Tibial artery (tissue), 4 donors: ENCODE measurements around the gene PAF1.

Experiments
- DNase-seq, 2 donors: peaks; one replicate each; pipeline ENCODE4 v3.0.0-alpha.2; 2019
- H3K27ac ChIP-seq, 2 donors: fragments of 200-600 bp; sonication (generic) in 1 of 2; 1 replicate in 1 of 2; 2 replicates in 1 of 2; pipeline ENCODE4 v1.5.1; 2018 to 2019; ENCODE audit warnings: mild to moderate bottlenecking in 1 of 2
- H3K27me3 ChIP-seq, 2 donors: fragments of 200-600 bp; sonication (generic) in 1 of 2; one replicate each; pipeline versions ENCODE4 v1.5.1 to v1.6.0; 2016 to 2019
- H3K36me3 ChIP-seq, 3 donors: fragments of 200-600 bp; sonication (generic) in 2 of 3; one replicate each; pipeline ENCODE4 v1.5.1; 2016 to 2019; ENCODE audit warnings: mild to moderate bottlenecking in 2 of 3
- H3K4me1 ChIP-seq, 4 donors: fragments of 200-600 bp; sonication (generic) in 2 of 4; 1 replicate in 3 of 4; 2 replicates in 1 of 4; pipeline ENCODE4 v1.5.1; 2016 to 2019
- H3K4me3 ChIP-seq, 2 donors: fragments of 200-600 bp; sonication (generic) in 1 of 2; 1 replicate in 1 of 2; 2 replicates in 1 of 2; pipeline ENCODE4 v1.5.1; 2018 to 2019; ENCODE audit warnings: mild to moderate bottlenecking in 2 of 2
- H3K9me3 ChIP-seq, 3 donors: fragments of 200-600 bp; sonication (generic) in 1 of 3; one replicate each; pipeline ENCODE4 v1.5.1; 2016 to 2019
- intact Hi-C: fragments of 100-400 bp; cut with DNase I; formaldehyde crosslinking; loops from one replicate; pipeline ENCODE4 v1.15.0; 2023; ENCODE audit warnings: low total_unique reads
- TF ChIP-seq, protein P1 (sequence below), 2 experiments: fragments of 200-600 bp in 1 of 2; fragments of 450-650 bp in 1 of 2; IDR thresholded peaks; one replicate each; pipeline ENCODE4 v1.5.1; 2017 to 2019; ENCODE audit warnings: antibody characterized with exemption in 2 of 2, mild to moderate bottlenecking in 1 of 2, moderate library complexity in 1 of 2

The PAF1 gene

GRCh38 chr19:39410017-39410830 lies 19.3 kb upstream of the PAF1 start:
- H3K4me1 ChIP-seq: peaks cover 0 to 39% (median 31%) of the 10 kb centered on the region in 4 donors
- no peaks in the 10 kb centered on the region for H3K9me3 ChIP-seq
- intact Hi-C loops: no loop called here
- H3K4me3 ChIP-seq: peak overlapping the region; percentile 92 to 96
- no peaks in the 10 kb centered on the region for H3K27me3 ChIP-seq
- H3K36me3 ChIP-seq: peaks cover 21 to 22% (median 21%) of the 10 kb centered on the region in 3 donors
- H3K27ac ChIP-seq: peak overlapping the region; percentile 99 to 100
- TF ChIP-seq, protein P1, sequence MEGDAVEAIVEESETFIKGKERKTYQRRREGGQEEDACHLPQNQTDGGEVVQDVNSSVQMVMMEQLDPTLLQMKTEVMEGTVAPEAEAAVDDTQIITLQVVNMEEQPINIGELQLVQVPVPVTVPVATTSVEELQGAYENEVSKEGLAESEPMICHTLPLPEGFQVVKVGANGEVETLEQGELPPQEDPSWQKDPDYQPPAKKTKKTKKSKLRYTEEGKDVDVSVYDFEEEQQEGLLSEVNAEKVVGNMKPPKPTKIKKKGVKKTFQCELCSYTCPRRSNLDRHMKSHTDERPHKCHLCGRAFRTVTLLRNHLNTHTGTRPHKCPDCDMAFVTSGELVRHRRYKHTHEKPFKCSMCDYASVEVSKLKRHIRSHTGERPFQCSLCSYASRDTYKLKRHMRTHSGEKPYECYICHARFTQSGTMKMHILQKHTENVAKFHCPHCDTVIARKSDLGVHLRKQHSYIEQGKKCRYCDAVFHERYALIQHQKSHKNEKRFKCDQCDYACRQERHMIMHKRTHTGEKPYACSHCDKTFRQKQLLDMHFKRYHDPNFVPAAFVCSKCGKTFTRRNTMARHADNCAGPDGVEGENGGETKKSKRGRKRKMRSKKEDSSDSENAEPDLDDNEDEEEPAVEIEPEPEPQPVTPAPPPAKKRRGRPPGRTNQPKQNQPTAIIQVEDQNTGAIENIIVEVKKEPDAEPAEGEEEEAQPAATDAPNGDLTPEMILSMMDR (IDR thresholded peaks at IDR 0.05): peak in 1 of 2 experiments; percentile 26
- DNase-seq: peak; percentile 84 to 93

GRCh38 chr19:39409208-39410016 lies 18.5 kb upstream of the PAF1 start:
- Histone ChIP-seq H3K27me3 (no peaks in the 10 kb centered on the region), H3K4me1 (peaks cover 0 to 39% (median 29%) of the 10 kb centered on the region in 4 donors), H3K9me3 (no peaks in the 10 kb centered on the region), H3K27ac (peak overlapping the region; percentile 99 to 100), H3K36me3 (peaks cover 21 to 22% (median 21%) of the 10 kb centered on the region in 3 donors), H3K4me3 (peak overlapping the region; percentile 92 to 96)
- intact Hi-C loops: no loop called here
- TF ChIP-seq, protein P1 (IDR thresholded peaks at IDR 0.05): no peak
- DNase-seq: peak; percentile 90 to 97

DNA sequence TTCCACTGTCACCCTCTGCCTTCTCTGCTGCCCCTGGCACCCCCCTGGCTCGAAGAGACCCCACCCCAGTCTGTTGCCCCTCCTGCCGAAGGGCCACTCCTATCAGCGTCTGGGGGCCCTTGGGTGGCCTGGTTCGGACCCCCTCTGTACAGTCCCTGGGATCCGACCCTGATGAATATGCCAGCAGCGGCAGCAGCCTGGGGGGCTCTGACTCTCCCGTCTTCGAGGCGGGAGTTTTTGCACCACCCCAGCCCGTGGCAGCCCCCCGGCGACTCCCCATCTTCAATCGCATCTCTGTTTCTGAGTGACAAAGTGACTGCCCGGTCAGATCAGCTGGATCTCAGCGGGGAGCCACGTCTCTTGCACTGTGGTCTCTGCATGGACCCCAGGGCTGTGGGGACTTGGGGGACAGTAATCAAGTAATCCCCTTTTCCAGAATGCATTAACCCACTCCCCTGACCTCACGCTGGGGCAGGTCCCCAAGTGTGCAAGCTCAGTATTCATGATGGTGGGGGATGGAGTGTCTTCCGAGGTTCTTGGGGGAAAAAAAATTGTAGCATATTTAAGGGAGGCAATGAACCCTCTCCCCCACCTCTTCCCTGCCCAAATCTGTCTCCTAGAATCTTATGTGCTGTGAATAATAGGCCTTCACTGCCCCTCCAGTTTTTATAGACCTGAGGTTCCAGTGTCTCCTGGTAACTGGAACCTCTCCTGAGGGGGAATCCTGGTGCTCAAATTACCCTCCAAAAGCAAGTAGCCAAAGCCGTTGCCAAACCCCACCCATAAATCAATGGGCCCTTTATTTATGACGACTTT lies 17.7 kb upstream of the PAF1 start:
- Histone ChIP-seq H3K36me3 (peaks cover 21 to 22% (median 21%) of the 10 kb centered on the region in 3 donors), H3K4me1 (peaks cover 0 to 37% (median 31%) of the 10 kb centered on the region in 4 donors), H3K4me3 (peak overlapping the region; percentile 92 to 96), H3K27ac (peak overlapping the region; percentile 99 to 100), H3K9me3 (no peaks in the 10 kb centered on the region), H3K27me3 (no peaks in the 10 kb centered on the region)
- DNase-seq: no peak
- intact Hi-C loops: no loop called here
- TF ChIP-seq, protein P1 (IDR thresholded peaks at IDR 0.05): no peak

GRCh38 chr19:39407660-39408391 lies 16.9 kb upstream of the PAF1 start:
- peak overlapping the region; percentile 99 to 100 for H3K27ac ChIP-seq
- TF ChIP-seq, protein P1 (IDR thresholded peaks at IDR 0.05): no peak
- peaks cover 21 to 22% (median 21%) of the 10 kb centered on the region in 3 donors for H3K36me3 ChIP-seq
- H3K4me1 ChIP-seq: peaks cover 0 to 42% (median 33%) of the 10 kb centered on the region in 4 donors
- no peaks in the 10 kb centered on the region for H3K9me3 ChIP-seq
- peak overlapping the region; percentile 92 to 96 for H3K4me3 ChIP-seq
- DNase-seq: no peak
- intact Hi-C loops: no loop called here
- no peaks in the 10 kb centered on the region for H3K27me3 ChIP-seq

DNA sequence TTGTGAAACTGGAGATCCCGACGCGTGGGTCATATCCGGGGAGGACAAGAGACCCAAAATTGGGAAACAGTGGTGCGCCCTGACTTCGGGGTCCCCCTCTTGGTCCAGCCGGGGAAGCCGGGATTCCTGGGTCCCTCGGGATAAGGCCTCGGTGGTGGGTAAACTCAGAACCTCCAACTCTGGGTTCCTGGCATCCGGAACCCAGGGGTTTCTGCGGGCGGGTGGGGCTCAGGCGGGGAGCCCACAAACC lies 16.4 kb upstream of the PAF1 start:
- H3K4me1 ChIP-seq: peaks cover 0 to 47% (median 36%) of the 10 kb centered on the region in 4 donors
- DNase-seq: no peak
- H3K27ac ChIP-seq: peak overlapping the region; percentile 99 to 100
- intact Hi-C loops: no loop called here
- peaks cover 21 to 22% (median 21%) of the 10 kb centered on the region in 3 donors for H3K36me3 ChIP-seq
- H3K9me3 ChIP-seq: no peaks in the 10 kb centered on the region
- H3K4me3 ChIP-seq: peak overlapping the region; percentile 92 to 96
- no peaks in the 10 kb centered on the region for H3K27me3 ChIP-seq
- TF ChIP-seq, protein P1 (IDR thresholded peaks at IDR 0.05): no peak
